ENCODE measurements around the gene USP2.

Gene USP2

GRCh38 chr11:119340335-119341221, 40.9 kb downstream of the USP2 start, which contains the start of gene C1QTNF5:
C1QTNF5 (minus strand) TSS chr11:119340883; CDS start chr11:119340397, 486 bp downstream.
- Histone ChIP-seq H3K9me3 (ENCODE audit: control insufficient read depth, low read length) (no peaks in the 10 kb centered on the region), H3K4me1 (ENCODE audit: control insufficient read depth, insufficient read depth, low read depth, low read length) (peaks cover 32% of the 10 kb centered on the region), H3K9ac (ENCODE audit: low read length) (peak within 1 kb of the TSS; percentile 77), H3K18ac (ENCODE audit: low read depth in 1 of 2, low read length in 2 of 2) (peak within 1 kb of the TSS; percentile 86 to 94), H3K36me3 (ENCODE audit: control insufficient read depth in 1 of 2, insufficient read depth in 2 of 2, low read depth in 1 of 2, low read length in 2 of 2) (peaks cover 15 to 17% of the 10 kb centered on the region in 2 experiments), H2BK120ac (ENCODE audit: low read depth, low read length) (peak within 1 kb of the TSS; percentile 94), H2BK5ac (ENCODE audit: low read depth, low read length, poor library complexity, severe bottlenecking) (no peak within 1 kb of the TSS), H3K27ac (ENCODE audit: low read length, poor library complexity, severe bottlenecking) (no peak within 1 kb of the TSS), H3K14ac (ENCODE audit: low read length in 2 of 2) (peak within 1 kb of the TSS in 1 of 2 experiments; percentile 70), H2AK5ac (ENCODE audit: low read length, severe bottlenecking) (no peak within 1 kb of the TSS), H4K8ac (ENCODE audit: low read length) (peak within 1 kb of the TSS; percentile 92), H3K4me2 (ENCODE audit: low read length, poor library complexity, severe bottlenecking) (peak within 1 kb of the TSS; percentile 70), H3K4ac (ENCODE audit: low read depth in 1 of 2, low read length in 2 of 2) (peak within 1 kb of the TSS; percentile 72 to 99), H3K27me3 (ENCODE audit: control insufficient read depth in 1 of 2, insufficient read depth in 1 of 2, low read length in 2 of 2) (peaks cover 18 to 63% of the 10 kb centered on the region in 2 experiments), H3K79me1 (replicated peaks; ENCODE audit: low read length, poor library complexity, severe bottlenecking) (peaks cover 20% of the 10 kb centered on the region), H3K23ac (ENCODE audit: low read length in 2 of 2) (peak within 1 kb of the TSS; percentile 34 to 55), H4K91ac (ENCODE audit: low read length) (peak within 1 kb of the TSS; percentile 71), H3K4me3 (ENCODE audit: insufficient read depth in 1 of 2, low read depth in 1 of 2, low read length in 2 of 2) (peak within 1 kb of the TSS; percentile 35 to 77), H2AFZ (ENCODE audit: low read depth, low read length) (peak within 1 kb of the TSS; percentile 73), H2BK15ac (ENCODE audit: low read depth, poor library complexity, severe bottlenecking) (peak within 1 kb of the TSS; percentile 93), H2BK12ac (ENCODE audit: low read length in 2 of 2) (peak within 1 kb of the TSS; percentile 78 to 90)
- DNase-seq = peak; percentile 74
- 4% methylated on average over 49 of the region's 53 CpGs for WGBS

- 9% methylated on average over 75 of the region's 86 CpGs for WGBS
- H2AK5ac ChIP-seq (ENCODE audit: low read length, severe bottlenecking) = no peak overlapping the region
- peaks cover 15 to 17% of the 10 kb centered on the region in 2 experiments for H3K36me3 ChIP-seq (ENCODE audit: control insufficient read depth in 1 of 2, insufficient read depth in 2 of 2, low read depth in 1 of 2, low read length in 2 of 2)
Measured at GRCh38 chr11:119339589-119340334, 41.7 kb downstream of the USP2 start.

GRCh38 chr11:119338965-119339588, 42.4 kb downstream of the USP2 start:
- Histone ChIP-seq H3K4me2 (ENCODE audit: low read length, poor library complexity, severe bottlenecking) (no peak overlapping the region), H4K8ac (ENCODE audit: low read length) (peak overlapping the region; percentile 92), H4K91ac (ENCODE audit: low read length) (peak overlapping the region; percentile 64), H3K4me3 (ENCODE audit: insufficient read depth in 1 of 2, low read depth in 1 of 2, low read length in 2 of 2) (peak overlapping the region in 1 of 2 experiments; percentile 77), H3K27me3 (ENCODE audit: control insufficient read depth in 1 of 2, insufficient read depth in 1 of 2, low read length in 2 of 2) (peaks cover 18 to 48% of the 10 kb centered on the region in 2 experiments), H3K18ac (ENCODE audit: low read depth in 1 of 2, low read length in 2 of 2) (peak overlapping the region; percentile 83 to 85), H2BK120ac (ENCODE audit: low read depth, low read length) (peak overlapping the region; percentile 94), H3K4ac (ENCODE audit: low read depth in 1 of 2, low read length in 2 of 2) (peak overlapping the region; percentile 19 to 58), H2AK5ac (ENCODE audit: low read length, severe bottlenecking) (no peak overlapping the region), H3K79me1 (replicated peaks; ENCODE audit: low read length, poor library complexity, severe bottlenecking) (peaks cover 30% of the 10 kb centered on the region), H3K9ac (ENCODE audit: low read length) (peak overlapping the region; percentile 77), H3K23ac (ENCODE audit: low read length in 2 of 2) (peak overlapping the region in 1 of 2 experiments; percentile 9), H2BK5ac (ENCODE audit: low read depth, low read length, poor library complexity, severe bottlenecking) (no peak overlapping the region), H2BK12ac (ENCODE audit: low read length in 2 of 2) (peak overlapping the region; percentile 40 to 83), H3K4me1 (ENCODE audit: control insufficient read depth, insufficient read depth, low read depth, low read length) (peaks cover 39% of the 10 kb centered on the region), H3K27ac (ENCODE audit: low read length, poor library complexity, severe bottlenecking) (no peak overlapping the region), H3K14ac (ENCODE audit: low read length in 2 of 2) (peak overlapping the region in 1 of 2 experiments; percentile 9), H2BK15ac (ENCODE audit: low read depth, poor library complexity, severe bottlenecking) (peak overlapping the region; percentile 91), H3K9me3 (ENCODE audit: control insufficient read depth, low read length) (no peaks in the 10 kb centered on the region), H3K36me3 (ENCODE audit: control insufficient read depth in 1 of 2, insufficient read depth in 2 of 2, low read depth in 1 of 2, low read length in 2 of 2) (peaks cover 15 to 17% of the 10 kb centered on the region in 2 experiments), H2AFZ (ENCODE audit: low read depth, low read length) (peak overlapping the region; percentile 39)
- peak; percentile 24 for DNase-seq
- WGBS = 69% methylated on average over 11 of the region's 11 CpGs

More at GRCh38 chr11:119339589-119340334, 41.7 kb downstream of the USP2 start:
- Histone ChIP-seq H3K4me1 (ENCODE audit: control insufficient read depth, insufficient read depth, low read depth, low read length) (peaks cover 39% of the 10 kb centered on the region), H3K79me1 (replicated peaks; ENCODE audit: low read length, poor library complexity, severe bottlenecking) (peaks cover 28% of the 10 kb centered on the region), H3K27ac (ENCODE audit: low read length, poor library complexity, severe bottlenecking) (no peak overlapping the region), H2AFZ (ENCODE audit: low read depth, low read length) (peak overlapping the region; percentile 73), H2BK12ac (ENCODE audit: low read length in 2 of 2) (peak overlapping the region; percentile 8 to 83), H3K4me2 (ENCODE audit: low read length, poor library complexity, severe bottlenecking) (peak overlapping the region; percentile 70), H3K4ac (ENCODE audit: low read depth in 1 of 2, low read length in 2 of 2) (peak overlapping the region; percentile 64 to 99), H2BK120ac (ENCODE audit: low read depth, low read length) (peak overlapping the region; percentile 94), H2BK5ac (ENCODE audit: low read depth, low read length, poor library complexity, severe bottlenecking) (no peak overlapping the region), H3K14ac (ENCODE audit: low read length in 2 of 2) (peak overlapping the region in 1 of 2 experiments; percentile 50), H3K9ac (ENCODE audit: low read length) (peak overlapping the region; percentile 77), H4K91ac (ENCODE audit: low read length) (peak overlapping the region; percentile 71), H3K23ac (ENCODE audit: low read length in 2 of 2) (peak overlapping the region in 1 of 2 experiments; percentile 55), H3K18ac (ENCODE audit: low read depth in 1 of 2, low read length in 2 of 2) (peak overlapping the region; percentile 86 to 94), H3K4me3 (ENCODE audit: insufficient read depth in 1 of 2, low read depth in 1 of 2, low read length in 2 of 2) (peak overlapping the region; percentile 35 to 77), H3K9me3 (ENCODE audit: control insufficient read depth, low read length) (no peaks in the 10 kb centered on the region), H3K27me3 (ENCODE audit: control insufficient read depth in 1 of 2, insufficient read depth in 1 of 2, low read length in 2 of 2) (peaks cover 18 to 55% of the 10 kb centered on the region in 2 experiments), H4K8ac (ENCODE audit: low read length) (peak overlapping the region; percentile 92), H2BK15ac (ENCODE audit: low read depth, poor library complexity, severe bottlenecking) (peak overlapping the region; percentile 91)
- DNase-seq = peak; percentile 66
